GM12892 (cell line): ENCODE results near the gene TPCN1.

Experiments
- POLR2A ChIP-seq: IDR thresholded peaks from 2 replicates; pipeline ENCODE4 v1.6.1; 2011; ENCODE audit warnings: low read depth, low read length, control low read depth
- POLR2AphosphoS5 ChIP-seq: IDR thresholded peaks from 2 replicates; pipeline ENCODE4 v1.6.1; 2011; ENCODE audit warnings: low read depth, low read length, control low read depth
- TAF1 ChIP-seq: IDR thresholded peaks from 2 replicates; pipeline ENCODE4 v1.6.1; 2011; ENCODE audit warnings: low read depth, mild to moderate bottlenecking, control low read depth, low read length, borderline replicate concordance

GRCh38 chr12:113298861-113299545, 77.7 kb downstream of the TPCN1 start:
- TF ChIP-seq POLR2A (no peak), POLR2AphosphoS5 (no peak), TAF1 (no peak)
